Peyer's patch (tissue), 4 donors: Measurements from ENCODE around the gene AHRR.

Source experiments
- POLR2A ChIP-seq, 2 donors: fragments of 450-650 bp; IDR thresholded peaks; one replicate each; pipeline ENCODE4 v1.5.1; 2017; ENCODE audit warnings: antibody characterized with exemption in 2 of 2, mild to moderate bottlenecking in 2 of 2, moderate library complexity in 2 of 2
- TF ChIP-seq, protein P1 (sequence below), 6 experiments: fragments of 450-650 bp in 4 of 6; fragments of 200-600 bp in 2 of 6; sonication (generic) in 1 of 6; IDR thresholded peaks; one replicate each; pipeline ENCODE4 v1.5.1; 2017 to 2019; ENCODE audit warnings: antibody characterized with exemption in 6 of 6, mild to moderate bottlenecking in 3 of 6, moderate library complexity in 1 of 6

DNA sequence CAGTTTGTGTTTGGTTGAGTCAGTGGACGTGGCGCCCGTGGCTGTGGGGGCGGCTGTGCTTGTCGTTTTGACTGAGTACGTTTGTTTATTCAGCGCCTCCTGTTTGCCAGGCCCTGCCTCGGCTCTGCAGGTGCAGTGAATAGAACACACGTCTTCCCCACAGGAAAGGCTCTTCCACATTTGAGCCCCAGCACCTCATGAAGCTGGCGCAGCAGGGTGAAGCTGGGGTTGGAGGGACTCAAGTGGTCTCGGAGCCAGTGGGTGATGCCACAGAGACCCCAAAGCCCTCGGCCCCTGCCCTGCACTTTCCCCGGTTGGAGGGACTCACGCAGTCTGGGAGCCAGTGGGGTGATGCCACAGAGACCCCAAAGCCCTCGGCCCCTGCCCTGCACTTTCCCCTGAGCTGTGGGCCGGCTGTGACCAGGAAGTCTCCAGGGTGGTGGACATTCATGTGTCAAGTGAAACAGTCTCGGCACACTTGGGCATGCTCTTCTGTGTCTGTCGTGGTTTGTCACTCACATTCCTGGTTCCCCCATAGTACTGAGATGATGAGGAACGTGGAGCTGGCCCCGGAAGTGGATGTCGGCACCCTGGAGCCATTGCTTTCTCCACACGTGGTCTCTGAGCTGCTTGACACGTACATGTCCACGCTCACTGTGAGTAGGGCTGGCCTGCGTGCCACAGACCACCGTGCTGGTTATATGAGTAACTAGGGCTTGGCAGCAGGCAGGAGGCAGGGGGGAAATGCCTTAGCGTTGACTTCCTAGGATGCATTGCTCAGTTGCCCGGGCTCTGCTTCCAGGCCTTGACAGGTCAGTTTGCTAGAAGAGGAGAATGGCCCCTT is 135.1 kb downstream of the AHRR start:
- TF ChIP-seq, protein P1, sequence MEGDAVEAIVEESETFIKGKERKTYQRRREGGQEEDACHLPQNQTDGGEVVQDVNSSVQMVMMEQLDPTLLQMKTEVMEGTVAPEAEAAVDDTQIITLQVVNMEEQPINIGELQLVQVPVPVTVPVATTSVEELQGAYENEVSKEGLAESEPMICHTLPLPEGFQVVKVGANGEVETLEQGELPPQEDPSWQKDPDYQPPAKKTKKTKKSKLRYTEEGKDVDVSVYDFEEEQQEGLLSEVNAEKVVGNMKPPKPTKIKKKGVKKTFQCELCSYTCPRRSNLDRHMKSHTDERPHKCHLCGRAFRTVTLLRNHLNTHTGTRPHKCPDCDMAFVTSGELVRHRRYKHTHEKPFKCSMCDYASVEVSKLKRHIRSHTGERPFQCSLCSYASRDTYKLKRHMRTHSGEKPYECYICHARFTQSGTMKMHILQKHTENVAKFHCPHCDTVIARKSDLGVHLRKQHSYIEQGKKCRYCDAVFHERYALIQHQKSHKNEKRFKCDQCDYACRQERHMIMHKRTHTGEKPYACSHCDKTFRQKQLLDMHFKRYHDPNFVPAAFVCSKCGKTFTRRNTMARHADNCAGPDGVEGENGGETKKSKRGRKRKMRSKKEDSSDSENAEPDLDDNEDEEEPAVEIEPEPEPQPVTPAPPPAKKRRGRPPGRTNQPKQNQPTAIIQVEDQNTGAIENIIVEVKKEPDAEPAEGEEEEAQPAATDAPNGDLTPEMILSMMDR (IDR thresholded peaks at IDR 0.05) = no peak
- TF ChIP-seq POLR2A (IDR thresholded peaks at IDR 0.05) = no peak
